A549 (cell line): ENCODE data around the gene MRPL19.

Experiments
- EHMT2 ChIP-seq: fragments of 200-600 bp; sonication (generic); IDR thresholded peaks from 2 replicates; pipeline ENCODE4 v1.6.1; 2016; ENCODE audit warnings: antibody characterized with exemption, low read depth, mild to moderate bottlenecking, moderate library complexity
- RFX5 ChIP-seq: fragments of 450-650 bp; IDR thresholded peaks from 2 replicates; pipeline ENCODE4 v1.7.1; 2014; ENCODE audit warnings: antibody characterized with exemption, mild to moderate bottlenecking, moderate library complexity
- TP53 ChIP-seq: fragments of 250-450 bp; sonication (Bioruptor Pico); IDR thresholded peaks from 2 replicates; pipeline ENCODE4 v1.5.0; 2021; ENCODE audit warnings: mild to moderate bottlenecking, moderate library complexity
- ZNF302 ChIP-seq: fragments of 250-450 bp; sonication (Bioruptor Pico); IDR thresholded peaks from 2 replicates; pipeline ENCODE4 v1.9.0; 2021; ENCODE audit warnings: inconsistent platforms, mild to moderate bottlenecking, moderate library complexity
- TF ChIP-seq, protein P1 (sequence below): fragments of 200-600 bp; sonication (generic); IDR thresholded peaks from 2 replicates; pipeline ENCODE4 v1.6.1; 2016; ENCODE audit warnings: antibody characterized with exemption, mild to moderate bottlenecking, moderate library complexity

DNA sequence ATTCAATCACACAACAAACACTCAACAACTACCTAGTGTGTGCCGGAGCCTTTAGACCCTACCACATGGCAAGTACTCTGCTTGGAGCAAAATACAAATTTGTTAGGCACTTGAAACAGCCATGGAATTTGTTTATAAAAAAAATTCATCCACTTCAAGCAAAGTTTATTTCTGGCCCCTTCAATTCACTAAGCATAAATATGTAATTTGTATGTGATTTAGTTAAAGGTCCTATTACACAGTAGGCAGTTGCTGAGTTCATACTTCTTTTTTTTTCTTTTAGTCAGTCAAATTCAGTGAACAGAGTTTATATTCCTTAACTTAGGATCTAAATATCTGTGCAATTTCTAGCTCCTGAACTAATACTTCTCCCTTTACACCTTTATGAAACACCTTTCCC lies 41.6 kb downstream of the MRPL19 start:
- TF ChIP-seq EHMT2 (no peak), TP53 (CRISPR knock-in tag) (no peak), ZNF302 (CRISPR knock-in tag) (no peak), RFX5 (no peak)
- TF ChIP-seq, protein P1, sequence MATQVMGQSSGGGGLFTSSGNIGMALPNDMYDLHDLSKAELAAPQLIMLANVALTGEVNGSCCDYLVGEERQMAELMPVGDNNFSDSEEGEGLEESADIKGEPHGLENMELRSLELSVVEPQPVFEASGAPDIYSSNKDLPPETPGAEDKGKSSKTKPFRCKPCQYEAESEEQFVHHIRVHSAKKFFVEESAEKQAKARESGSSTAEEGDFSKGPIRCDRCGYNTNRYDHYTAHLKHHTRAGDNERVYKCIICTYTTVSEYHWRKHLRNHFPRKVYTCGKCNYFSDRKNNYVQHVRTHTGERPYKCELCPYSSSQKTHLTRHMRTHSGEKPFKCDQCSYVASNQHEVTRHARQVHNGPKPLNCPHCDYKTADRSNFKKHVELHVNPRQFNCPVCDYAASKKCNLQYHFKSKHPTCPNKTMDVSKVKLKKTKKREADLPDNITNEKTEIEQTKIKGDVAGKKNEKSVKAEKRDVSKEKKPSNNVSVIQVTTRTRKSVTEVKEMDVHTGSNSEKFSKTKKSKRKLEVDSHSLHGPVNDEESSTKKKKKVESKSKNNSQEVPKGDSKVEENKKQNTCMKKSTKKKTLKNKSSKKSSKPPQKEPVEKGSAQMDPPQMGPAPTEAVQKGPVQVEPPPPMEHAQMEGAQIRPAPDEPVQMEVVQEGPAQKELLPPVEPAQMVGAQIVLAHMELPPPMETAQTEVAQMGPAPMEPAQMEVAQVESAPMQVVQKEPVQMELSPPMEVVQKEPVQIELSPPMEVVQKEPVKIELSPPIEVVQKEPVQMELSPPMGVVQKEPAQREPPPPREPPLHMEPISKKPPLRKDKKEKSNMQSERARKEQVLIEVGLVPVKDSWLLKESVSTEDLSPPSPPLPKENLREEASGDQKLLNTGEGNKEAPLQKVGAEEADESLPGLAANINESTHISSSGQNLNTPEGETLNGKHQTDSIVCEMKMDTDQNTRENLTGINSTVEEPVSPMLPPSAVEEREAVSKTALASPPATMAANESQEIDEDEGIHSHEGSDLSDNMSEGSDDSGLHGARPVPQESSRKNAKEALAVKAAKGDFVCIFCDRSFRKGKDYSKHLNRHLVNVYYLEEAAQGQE = no peak
